ENCODE results near the gene DLX1.
A peak's percentile ranks its signal among the peaks of the same experiment; 100 is the strongest.
"Not testable (repeated sequence)": the region's sequence is repeated elsewhere in the genome, so short reads cannot be mapped to it uniquely, and the experiment has no call there.

Gene DLX1

GRCh38 chr2:172052000-172052983, 33.0 kb upstream of the DLX1 start:
- H3K4me3 ChIP-seq (replicated peaks; ENCODE audit: low read depth, low read length) = no peak overlapping the region
- TF ChIP-seq CTCF (IDR thresholded peaks at IDR 0.05; ENCODE audit: low read length, missing control alignments) = no peak
- DNase-seq (ENCODE audit: low read depth) = peak; percentile 47

- H3K4me3 ChIP-seq (replicated peaks; ENCODE audit: low read depth, low read length) = no peak overlapping the region
- no peak for TF ChIP-seq CTCF (IDR thresholded peaks at IDR 0.05; ENCODE audit: low read length, missing control alignments)
- DNase-seq (ENCODE audit: low read depth) = no peak
Observed at GRCh38 chr2:172053486-172053885, 31.8 kb upstream of the DLX1 start.

GRCh38 chr2:172056293-172056692, 29.0 kb upstream of the DLX1 start:
- TF ChIP-seq CTCF (IDR thresholded peaks at IDR 0.05; ENCODE audit: low read length, missing control alignments) = no peak
- H3K4me3 ChIP-seq (replicated peaks; ENCODE audit: low read depth, low read length) = no peak overlapping the region
- DNase-seq (ENCODE audit: low read depth) = no peak

GRCh38 chr2:172058660-172059059, 26.6 kb upstream of the DLX1 start:
- DNase-seq (ENCODE audit: low read depth) = no peak
- H3K4me3 ChIP-seq (replicated peaks; ENCODE audit: low read depth, low read length) = no peak overlapping the region
- no peak for TF ChIP-seq CTCF (IDR thresholded peaks at IDR 0.05; ENCODE audit: low read length, missing control alignments)

- not testable (repeated sequence) for DNase-seq (ENCODE audit: low read depth); H3K4me3 ChIP-seq (replicated peaks; ENCODE audit: low read depth, low read length)
Observed at GRCh38 chr2:172060118-172060517, 25.2 kb upstream of the DLX1 start.

GRCh38 chr2:172062402-172063004, 22.8 kb upstream of the DLX1 start:
- TF ChIP-seq CTCF (IDR thresholded peaks at IDR 0.05; ENCODE audit: low read length, missing control alignments) = no peak
- no peak for DNase-seq (ENCODE audit: low read depth)
- no peak overlapping the region for H3K4me3 ChIP-seq (replicated peaks; ENCODE audit: low read depth, low read length)

- DNase-seq (ENCODE audit: low read depth) = no peak
- no peak for TF ChIP-seq CTCF (IDR thresholded peaks at IDR 0.05; ENCODE audit: low read length, missing control alignments)
Observed at GRCh38 chr2:172063446-172063845, 21.9 kb upstream of the DLX1 start.

More at GRCh38 chr2:172063446-172063845, 21.9 kb upstream of the DLX1 start:
- H3K4me3 ChIP-seq (replicated peaks; ENCODE audit: low read depth, low read length) = no peak overlapping the region

All from fibroblast of pulmonary artery (primary cell).